Panc1 (cell line): ENCODE measurements around the gene SPRR5. TPM values are rescaled to one million over a fixed set of nuclear protein-coding genes. Genes with fewer than 3 reads are reported as not detected.

Experiments used
- ATAC-seq: fragments of 200-7000 bp; cut with Tn5 transposase; 2 replicates; pipeline ENCODE4 v1.9.1; 2020; ENCODE audit warnings: mild to moderate bottlenecking, moderate library complexity
- BruUV-seq: library from RNA; stranded (reverse); fragments of 400-500 nt; replicated peaks from 2 replicates; lab custom pipeline; 2021; lab: Mats Ljungman, UMichigan
- CTCF ChIA-PET: fragments of 300-600 bp; sonication (Branson Sonifier 250); formaldehyde crosslinking; loops from one replicate; lab custom pipeline; 2022; ENCODE audit warnings: antibody characterized with exemption; lab: Charles Lee
- POLR2A ChIA-PET: fragments of 300-600 bp; sonication (Branson Sonifier 250); formaldehyde crosslinking; loops from one replicate; lab custom pipeline; 2022; ENCODE audit warnings: antibody characterized with exemption; lab: Charles Lee
- DNase-seq: peaks from one replicate; pipeline ENCODE4 v3.0.0-alpha.2; 2010; ENCODE audit warnings: low read depth, low spot score
- H3K27ac ChIP-seq: 2 replicates; pipeline ENCODE4 v1.5.1; 2011; ENCODE audit warnings: mild to moderate bottlenecking, low read length, inconsistent platforms
- H3K27me3 ChIP-seq: fragments of 200-500 bp; sonication (Bioruptor generic); 2 replicates; pipeline ENCODE4 v1.6.0; 2014; ENCODE audit warnings: low read length, inconsistent platforms; ENCODE audit not compliant: control insufficient read depth, insufficient read depth
- H3K36me3 ChIP-seq: fragments of 200-500 bp; sonication (Bioruptor generic); 2 replicates; pipeline ENCODE4 v1.5.1; 2014; ENCODE audit warnings: inconsistent platforms, mild to moderate bottlenecking, low read length, moderate library complexity; ENCODE audit not compliant: control insufficient read depth, insufficient read depth
- H3K4me1 ChIP-seq: 2 replicates; pipeline ENCODE4 v1.5.1; 2011; ENCODE audit warnings: inconsistent platforms, mild to moderate bottlenecking, low read length, moderate library complexity; ENCODE audit not compliant: control insufficient read depth, insufficient read depth
- H3K4me3 ChIP-seq, 2 experiments: 2 replicates each; pipeline ENCODE4 v1.5.1; 2011 to 2012; ENCODE audit warnings: low read depth in 2 of 2, low read length in 2 of 2, mild to moderate bottlenecking in 2 of 2, inconsistent platforms in 1 of 2, moderate library complexity in 1 of 2
- H3K9me3 ChIP-seq: fragments of 200-500 bp; sonication (Bioruptor generic); 2 replicates; pipeline ENCODE4 v1.5.1; 2014; ENCODE audit warnings: low read depth, mild to moderate bottlenecking, inconsistent platforms, low read length, moderate library complexity; ENCODE audit not compliant: control insufficient read depth, insufficient read depth
- CTCF ChIP-seq: fragments of 450-650 bp; IDR thresholded peaks from 2 replicates; pipeline ENCODE4 v1.5.1; 2017; ENCODE audit warnings: mild to moderate bottlenecking
- POLR2AphosphoS5 ChIP-seq: IDR thresholded peaks from 2 replicates; pipeline ENCODE4 v1.6.1; 2012; ENCODE audit warnings: mild to moderate bottlenecking, low read depth, low read length, moderate library complexity
- REST ChIP-seq, 2 experiments: IDR thresholded peaks; 2 replicates each; pipeline ENCODE4 v1.6.1; 2011 to 2012; ENCODE audit warnings: low read depth in 2 of 2, control low read depth in 1 of 2, low read length in 1 of 2, mild to moderate bottlenecking in 1 of 2, moderate library complexity in 1 of 2; ENCODE audit not compliant: insufficient read depth in 1 of 2
- SIN3A ChIP-seq: IDR thresholded peaks from 2 replicates; pipeline ENCODE4 v1.6.1; 2012; ENCODE audit warnings: low read depth, mild to moderate bottlenecking, low read length, moderate library complexity, borderline replicate concordance; ENCODE audit not compliant: insufficient read depth
- TCF7L2 ChIP-seq: IDR thresholded peaks from 2 replicates; pipeline ENCODE4 v1.6.1; 2011; ENCODE audit warnings: mild to moderate bottlenecking, low read depth, low read length, inconsistent platforms
- in situ Hi-C: cut with HindIII; loops from 2 replicates; pipeline ENCODE4 v1.10.0; 2016; ENCODE audit warnings: low sequenced_read_pairs, low pct_unique_long_range_greater_than_20kb
- intact Hi-C: fragments of 100-400 bp; cut with micrococcal nuclease; formaldehyde crosslinking; loops from one replicate; pipeline ENCODE4 v1.10.0; 2022; ENCODE audit not compliant: unreplicated experiment
- total RNA-seq: library from RNA; stranded (reverse); gene quantifications from one replicate; pipeline ENCODE4 v1.2.1, GENCODE V29; 2021; ENCODE audit not compliant: unreplicated experiment

Gene SPRR5
- total RNA-seq, 1 experiment from 2014 or later: not detected

- no peaks in the 10 kb centered on the region for H3K9me3 ChIP-seq
- H3K36me3 ChIP-seq: no peaks in the 10 kb centered on the region
- ATAC-seq (no peak), DNase-seq (no peak)
- in situ Hi-C loops: no loop called here
- peaks cover 2% of the 10 kb centered on the region for H3K27me3 ChIP-seq
- no TSS peak for BruUV-seq
- CTCF ChIA-PET: no interaction called here
- POLR2A ChIA-PET: no interaction called here
- intact Hi-C loops: no loop called here
- no peak for TF ChIP-seq CTCF
- TF ChIP-seq SIN3A: no peak
- TF ChIP-seq POLR2AphosphoS5: no peak
- no peak for TF ChIP-seq REST (IDR thresholded peaks at IDR 0.05; ENCODE audit: insufficient read depth in 1 of 2, low read depth in 2 of 2, low read length in 1 of 2)
- no peak for TF ChIP-seq TCF7L2
- H3K4me1 ChIP-seq: no peaks in the 10 kb centered on the region
- no peak overlapping the region for H3K27ac ChIP-seq
- H3K4me3 ChIP-seq: no peak overlapping the region
Observed at GRCh38 chr1:152953761-152954160, 6.8 kb downstream of the SPRR5 start.

GRCh38 chr1:152954436-152954835 is 7.4 kb downstream of the SPRR5 start:
- no peaks in the 10 kb centered on the region for H3K9me3 ChIP-seq
- H3K27me3 ChIP-seq: peaks cover 2% of the 10 kb centered on the region
- CTCF ChIA-PET: no interaction called here
- in situ Hi-C loops: no loop called here
- H3K4me1 ChIP-seq: no peaks in the 10 kb centered on the region
- H3K27ac ChIP-seq: no peak overlapping the region
- H3K36me3 ChIP-seq: no peaks in the 10 kb centered on the region
- intact Hi-C loops: no loop called here
- ATAC-seq (no peak), DNase-seq (no peak)
- POLR2A ChIA-PET: no interaction called here
- TF ChIP-seq TCF7L2: no peak
- TF ChIP-seq CTCF: no peak
- TF ChIP-seq REST (IDR thresholded peaks at IDR 0.05; ENCODE audit: insufficient read depth in 1 of 2, low read depth in 2 of 2, low read length in 1 of 2): no peak
- no peak for TF ChIP-seq POLR2AphosphoS5
- TF ChIP-seq SIN3A: no peak
- no peak overlapping the region for H3K4me3 ChIP-seq
- no TSS peak for BruUV-seq
